Measurements from ENCODE around the gene NUDT8. TPM values are rescaled to one million over a fixed set of nuclear protein-coding genes. Genes with fewer than 3 reads are reported as not detected.
"Not testable (repeated sequence)": the region's sequence is repeated elsewhere in the genome, so short reads cannot be mapped to it uniquely, and the experiment has no call there.

Gene NUDT8
- total RNA-seq, 1 donor from 2014 or later = 5.1 TPM

GRCh38 chr11:67627441-67627811 lies 2.3 kb downstream of the NUDT8 start:
- no peak overlapping the region for H3K4me3 ChIP-seq (ENCODE audit: low read depth, low read length)
- H3K27me3 ChIP-seq (ENCODE audit: control insufficient read depth, insufficient read depth, low read length) = no peaks in the 10 kb centered on the region
- H3K36me3 ChIP-seq (ENCODE audit: control insufficient read depth, insufficient read depth, low read length) = no peaks in the 10 kb centered on the region
- no peak for DNase-seq (ENCODE audit: low read depth)
- no peak for TF ChIP-seq CTCF (IDR thresholded peaks at IDR 0.05; ENCODE audit: insufficient read depth, low read length, poor library complexity, severe bottlenecking)

GRCh38 chr11:67626970-67627369 lies 2.8 kb downstream of the NUDT8 start:
- no peaks in the 10 kb centered on the region for H3K36me3 ChIP-seq (ENCODE audit: control insufficient read depth, insufficient read depth, low read length)
- TF ChIP-seq CTCF (IDR thresholded peaks at IDR 0.05; ENCODE audit: insufficient read depth, low read length, poor library complexity, severe bottlenecking) = no peak
- no peak for DNase-seq (ENCODE audit: low read depth)
- no peak overlapping the region for H3K4me3 ChIP-seq (ENCODE audit: low read depth, low read length)
- H3K27me3 ChIP-seq (ENCODE audit: control insufficient read depth, insufficient read depth, low read length) = no peaks in the 10 kb centered on the region

- not testable (repeated sequence) for H3K36me3 ChIP-seq (ENCODE audit: control insufficient read depth, insufficient read depth, low read length); H3K27me3 ChIP-seq (ENCODE audit: control insufficient read depth, insufficient read depth, low read length); DNase-seq (ENCODE audit: low read depth); H3K4me3 ChIP-seq (ENCODE audit: low read depth, low read length)
These were observed 3.5 kb downstream of the NUDT8 start for GRCh38 chr11:67626131-67626833.

- H3K36me3 ChIP-seq (ENCODE audit: control insufficient read depth, insufficient read depth, low read length); H3K27me3 ChIP-seq (ENCODE audit: control insufficient read depth, insufficient read depth, low read length); DNase-seq (ENCODE audit: low read depth); H3K4me3 ChIP-seq (ENCODE audit: low read depth, low read length): not testable (repeated sequence)
These were observed 5.9 kb downstream of the NUDT8 start for GRCh38 chr11:67623795-67624194.

- H3K36me3 ChIP-seq (ENCODE audit: control insufficient read depth, insufficient read depth, low read length); H3K4me3 ChIP-seq (ENCODE audit: low read depth, low read length); DNase-seq (ENCODE audit: low read depth); H3K27me3 ChIP-seq (ENCODE audit: control insufficient read depth, insufficient read depth, low read length): not testable (repeated sequence)
These were observed 6.8 kb downstream of the NUDT8 start for GRCh38 chr11:67622905-67623304.

DNA sequence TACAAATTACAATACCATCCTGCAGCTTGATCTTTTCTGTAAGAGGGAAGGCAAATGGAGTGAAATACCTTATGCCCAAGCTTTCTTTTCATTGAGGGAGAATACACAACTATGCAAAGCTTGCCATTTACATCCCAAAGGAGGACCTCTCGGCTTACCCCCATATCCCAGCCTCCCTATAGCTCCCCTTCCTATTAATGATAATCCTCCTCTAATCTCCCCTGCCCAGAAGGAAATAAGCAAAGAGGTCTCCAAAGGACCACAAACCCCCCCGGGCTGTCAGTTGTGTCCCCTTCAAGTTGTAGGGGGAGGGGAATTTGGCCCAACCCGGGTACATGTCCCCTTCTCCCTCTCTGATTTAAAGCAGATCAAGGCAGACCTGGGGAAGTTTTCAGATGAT lies 7.8 kb downstream of the NUDT8 start:
- not testable (repeated sequence) for H3K36me3 ChIP-seq (ENCODE audit: control insufficient read depth, insufficient read depth, low read length); DNase-seq (ENCODE audit: low read depth); H3K27me3 ChIP-seq (ENCODE audit: control insufficient read depth, insufficient read depth, low read length); H3K4me3 ChIP-seq (ENCODE audit: low read depth, low read length)

- H3K4me3 ChIP-seq (ENCODE audit: low read depth, low read length); H3K36me3 ChIP-seq (ENCODE audit: control insufficient read depth, insufficient read depth, low read length); DNase-seq (ENCODE audit: low read depth): not testable (repeated sequence)
- H3K27me3 ChIP-seq (ENCODE audit: control insufficient read depth, insufficient read depth, low read length) = peaks cover 19% of the 10 kb centered on the region
These were observed 9.1 kb downstream of the NUDT8 start for GRCh38 chr11:67620621-67621020.

GRCh38 chr11:67619683-67620618 lies 9.8 kb downstream of the NUDT8 start:
- DNase-seq (ENCODE audit: low read depth); H3K4me3 ChIP-seq (ENCODE audit: low read depth, low read length): not testable (repeated sequence)
- peaks cover 24% of the 10 kb centered on the region for H3K27me3 ChIP-seq (ENCODE audit: control insufficient read depth, insufficient read depth, low read length)

DNA sequence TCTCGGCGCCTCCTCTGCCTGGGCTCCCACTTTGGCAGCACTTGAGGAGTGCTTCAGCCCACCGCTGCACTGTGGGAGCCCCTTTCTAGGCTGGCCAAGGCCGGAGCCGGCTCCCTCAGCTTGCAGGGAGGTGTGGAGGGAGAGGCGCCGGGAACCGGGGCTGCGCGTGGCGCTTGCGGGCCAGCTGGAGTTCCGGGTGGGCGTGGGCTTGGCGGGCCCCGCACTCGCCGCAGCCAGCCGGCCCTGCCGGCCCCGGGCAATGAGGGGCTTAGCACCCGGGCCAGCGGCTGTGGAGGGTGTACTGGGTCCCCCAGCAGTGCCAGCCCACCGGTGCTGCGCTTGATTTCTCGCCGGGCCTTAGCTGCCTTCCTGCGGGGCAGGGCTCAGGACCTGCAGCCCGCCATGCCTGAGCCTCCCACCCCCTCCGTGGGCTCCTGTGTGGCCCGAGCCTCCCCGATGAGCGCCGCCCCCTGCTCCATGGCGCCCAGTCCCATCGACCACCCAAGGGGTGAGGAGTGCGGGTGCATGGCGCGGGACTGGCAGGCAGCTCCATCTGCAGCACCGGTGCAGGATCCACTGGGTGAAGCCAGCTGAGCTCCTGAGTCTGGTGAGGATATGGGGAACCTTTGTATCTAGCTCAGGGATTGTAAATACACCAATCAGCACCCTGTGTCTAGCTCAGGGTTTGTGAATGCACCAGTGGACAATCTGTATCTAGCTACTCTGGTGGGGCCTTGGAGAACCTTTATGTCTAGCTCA lies 10.7 kb downstream of the NUDT8 start:
- not testable (repeated sequence) for H3K4me3 ChIP-seq (ENCODE audit: low read depth, low read length); H3K36me3 ChIP-seq (ENCODE audit: control insufficient read depth, insufficient read depth, low read length); DNase-seq (ENCODE audit: low read depth)
- peaks cover 24% of the 10 kb centered on the region for H3K27me3 ChIP-seq (ENCODE audit: control insufficient read depth, insufficient read depth, low read length)

More at GRCh38 chr11:67619683-67620618, 9.8 kb downstream of the NUDT8 start:
- H3K36me3 ChIP-seq (ENCODE audit: control insufficient read depth, insufficient read depth, low read length) = not testable (repeated sequence)
